ENCODE measurements around the gene TMEM117.
"Not testable (repeated sequence)": the region's sequence is repeated elsewhere in the genome, so short reads cannot be mapped to it uniquely, and the experiment has no call there.

Gene TMEM117

DNA sequence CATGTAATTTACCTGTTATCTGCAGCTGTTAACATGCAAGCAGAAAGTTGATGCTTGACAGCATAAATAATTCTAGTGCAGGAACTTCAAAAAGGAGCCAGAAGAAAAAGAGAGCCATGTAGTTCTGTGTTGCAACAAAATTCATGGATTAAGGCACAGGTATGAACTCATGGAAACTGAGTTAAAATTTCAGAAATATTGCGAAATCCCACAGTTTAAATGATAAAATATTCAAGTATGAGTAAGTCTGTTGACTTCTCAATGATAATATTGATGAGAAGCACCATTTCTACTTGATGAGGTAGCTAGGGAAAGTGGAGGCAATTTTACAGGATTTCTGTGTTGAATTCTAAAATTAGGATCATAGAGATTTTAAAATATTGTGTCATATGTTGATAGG is 290.9 kb downstream of the TMEM117 start:
- DNase-seq: no peak

DNA sequence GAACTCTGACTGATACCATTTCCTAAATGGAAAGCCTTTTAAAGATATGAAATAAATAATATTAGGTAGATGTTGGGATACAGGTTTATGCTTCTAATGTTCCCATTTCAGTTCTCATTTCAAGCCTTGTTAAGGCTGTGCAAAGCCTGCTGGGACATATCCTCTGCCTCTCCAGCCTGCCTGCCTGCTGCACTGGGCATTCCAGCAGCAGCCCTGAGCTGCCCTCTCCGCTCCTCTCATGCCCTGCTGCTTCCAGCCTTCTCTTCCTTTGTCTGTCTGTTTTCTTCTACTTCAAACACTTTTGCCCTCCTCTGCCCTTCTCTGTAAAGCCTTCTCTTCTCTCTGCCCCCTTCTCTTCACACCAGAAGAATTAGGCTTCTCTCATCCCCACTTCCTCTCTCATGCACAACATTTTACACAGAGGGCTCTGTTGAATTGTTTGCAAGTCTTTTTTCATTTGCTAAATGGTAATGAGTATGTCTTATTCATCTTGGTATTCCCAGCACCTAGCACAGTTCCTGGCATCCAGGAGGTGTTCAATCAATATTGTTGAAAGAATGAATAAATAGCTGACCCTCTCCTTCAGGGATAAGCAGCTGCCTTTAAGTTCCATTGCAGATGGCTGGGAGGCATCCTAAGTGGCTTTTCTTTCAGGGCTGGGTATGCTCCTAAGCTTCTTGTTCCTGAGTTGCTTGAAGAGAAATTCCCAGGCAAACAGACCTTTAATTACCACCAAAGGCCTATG is 292.3 kb downstream of the TMEM117 start:
- no peak for DNase-seq

DNA sequence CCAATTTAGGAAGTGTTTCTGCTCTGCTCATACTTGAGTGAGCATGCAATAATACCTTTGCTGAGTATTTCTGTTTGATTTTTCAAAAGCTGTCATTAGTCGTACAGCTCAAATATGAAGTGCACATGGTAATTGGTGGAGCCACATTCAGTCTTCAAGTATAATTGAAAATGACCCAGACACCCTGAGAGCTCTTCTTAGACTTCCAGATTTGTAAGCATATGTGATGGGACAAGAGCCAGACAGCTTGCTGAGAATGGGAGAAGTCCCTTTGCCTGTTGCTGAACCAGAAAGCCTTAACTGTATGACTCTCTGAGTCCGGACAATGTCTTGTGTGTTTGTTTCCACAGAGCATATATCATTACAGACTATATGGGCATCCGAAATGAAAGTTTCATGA is 307.3 kb downstream of the TMEM117 start:
- no peak for DNase-seq

DNA sequence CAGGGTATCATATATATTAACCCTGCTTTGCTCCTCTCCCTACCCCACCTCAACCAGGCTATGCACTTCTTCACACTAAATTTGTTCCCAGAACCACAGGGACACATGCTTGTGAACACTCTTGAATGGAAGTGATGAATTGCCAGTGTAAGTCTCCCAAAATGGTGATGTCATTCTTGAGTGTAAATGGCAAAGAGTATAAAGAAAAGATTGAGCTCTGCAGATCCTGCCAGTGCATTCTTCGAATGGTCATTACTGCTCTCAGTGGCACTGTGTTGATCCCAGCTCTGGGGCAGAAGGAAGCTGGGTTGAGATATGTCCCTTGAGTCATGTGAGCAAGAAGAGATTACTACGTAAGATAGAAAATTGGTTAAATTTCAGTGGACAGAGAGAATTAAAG is 313.1 kb downstream of the TMEM117 start:
- DNase-seq: no peak

DNA sequence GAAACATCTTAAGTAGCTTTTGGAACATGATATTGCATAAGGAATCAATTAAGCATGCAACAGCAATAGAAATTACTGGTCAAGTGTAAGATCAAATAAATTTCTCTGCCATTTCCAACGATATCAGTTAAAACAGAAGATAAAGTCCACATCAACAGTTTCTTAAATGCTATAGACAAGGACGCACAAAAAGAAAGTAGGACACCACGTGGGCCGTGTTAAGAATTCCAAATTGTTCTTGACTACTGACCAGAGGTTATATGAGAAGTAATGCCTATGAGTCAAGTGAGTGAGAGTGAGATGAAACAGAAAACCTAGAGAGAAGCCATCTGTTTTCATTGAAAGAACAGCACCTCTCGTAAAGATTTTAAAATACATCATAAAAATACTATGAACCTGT is 318.2 kb downstream of the TMEM117 start:
- DNase-seq: no peak

DNA sequence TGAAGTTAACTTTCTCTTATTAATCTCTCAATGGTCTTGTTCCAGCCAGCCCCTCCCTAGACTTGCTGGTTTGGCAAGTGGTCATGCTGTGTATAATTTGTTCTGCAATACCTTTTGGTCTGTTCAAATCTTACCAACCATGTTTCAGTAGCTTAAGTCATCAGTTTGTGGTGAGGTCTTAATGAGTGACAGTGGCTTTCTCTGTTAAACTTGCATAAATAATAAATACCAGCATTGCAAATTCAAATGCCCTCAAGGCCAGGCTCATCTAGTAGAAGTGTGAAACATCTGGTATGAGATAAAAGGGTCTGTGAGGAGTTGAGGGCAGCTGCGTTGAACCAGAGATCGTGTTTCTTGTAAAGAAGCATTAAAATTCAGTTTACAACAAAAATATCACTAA is 319.5 kb downstream of the TMEM117 start:
- no peak for DNase-seq

DNA sequence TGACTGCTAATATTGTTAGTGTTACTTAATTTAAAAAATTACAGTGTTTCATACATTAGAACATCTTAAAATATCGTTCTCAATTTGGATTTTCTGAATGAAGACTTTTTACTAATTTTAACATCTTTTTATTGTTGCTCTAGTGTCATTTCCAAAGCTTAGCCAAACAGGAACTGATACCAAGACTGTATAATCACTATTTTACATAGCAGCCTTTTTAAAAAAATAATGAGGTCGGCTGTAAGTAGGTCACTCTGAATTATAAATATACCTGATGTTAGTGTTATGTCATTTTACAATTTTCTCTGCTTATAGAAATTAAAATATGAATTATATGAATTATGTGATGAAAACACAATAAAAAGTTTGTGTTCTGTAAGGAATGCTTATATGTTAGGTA is 321.5 kb downstream of the TMEM117 start:
- no peak for DNase-seq

DNA sequence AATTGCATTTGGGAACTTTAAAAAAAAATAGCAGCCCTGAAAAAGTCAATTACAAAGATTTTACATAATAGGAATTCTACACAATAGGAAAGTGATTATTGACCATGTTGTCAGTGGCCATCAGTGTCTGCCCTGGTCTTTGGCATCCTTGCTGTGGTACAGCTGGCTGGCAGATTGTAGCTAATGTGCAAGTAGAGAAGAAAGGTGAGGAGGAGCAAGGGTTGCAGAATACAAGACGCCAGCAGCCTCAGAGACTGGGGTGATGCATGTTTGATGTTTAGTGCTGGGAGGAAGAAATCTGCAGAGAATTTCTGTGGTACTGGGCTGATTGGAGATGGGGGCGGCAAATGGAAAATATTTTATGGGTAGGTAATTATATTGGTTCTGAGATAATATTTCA is 322.9 kb downstream of the TMEM117 start:
- DNase-seq: no peak

DNA sequence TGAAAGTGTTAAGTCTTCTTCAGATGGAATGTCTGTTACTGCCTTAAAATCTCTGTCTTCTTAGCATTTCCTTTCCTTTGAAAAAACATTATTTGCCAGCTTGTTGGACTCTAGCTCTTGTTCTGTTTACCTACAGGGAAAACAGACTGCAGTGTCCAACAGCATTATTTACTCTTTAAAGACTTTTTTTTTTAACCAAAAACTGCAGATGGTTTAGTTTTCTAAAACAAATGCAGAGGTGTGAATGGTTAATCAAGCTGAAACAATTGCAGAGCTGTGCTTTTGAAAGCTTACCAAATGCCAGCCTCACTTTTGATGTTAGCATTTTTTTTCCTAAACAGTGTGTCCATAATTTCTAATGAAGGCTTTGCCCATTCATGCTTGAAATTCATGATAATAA is 323.3 kb downstream of the TMEM117 start:
- no peak for DNase-seq

DNA sequence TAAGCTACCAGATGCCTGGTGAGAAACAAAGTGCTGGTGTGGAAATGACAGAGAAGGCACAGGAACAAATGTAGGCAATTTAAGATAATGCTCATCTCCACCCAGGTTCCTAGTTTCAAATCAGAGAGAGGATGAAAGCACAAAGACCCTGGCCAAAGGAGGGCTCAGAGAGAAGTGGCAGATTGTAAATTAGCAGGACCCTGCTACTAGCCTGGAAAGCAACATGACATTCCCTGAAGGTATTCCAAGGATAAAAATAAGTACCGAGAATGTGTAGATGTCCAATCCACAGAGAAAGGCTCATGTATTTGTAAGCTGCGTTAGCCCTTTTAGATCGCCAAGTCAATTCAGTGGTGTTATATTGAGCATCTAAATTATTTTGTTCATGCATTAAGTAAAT is 324.0 kb downstream of the TMEM117 start:
- DNase-seq: no peak

DNA sequence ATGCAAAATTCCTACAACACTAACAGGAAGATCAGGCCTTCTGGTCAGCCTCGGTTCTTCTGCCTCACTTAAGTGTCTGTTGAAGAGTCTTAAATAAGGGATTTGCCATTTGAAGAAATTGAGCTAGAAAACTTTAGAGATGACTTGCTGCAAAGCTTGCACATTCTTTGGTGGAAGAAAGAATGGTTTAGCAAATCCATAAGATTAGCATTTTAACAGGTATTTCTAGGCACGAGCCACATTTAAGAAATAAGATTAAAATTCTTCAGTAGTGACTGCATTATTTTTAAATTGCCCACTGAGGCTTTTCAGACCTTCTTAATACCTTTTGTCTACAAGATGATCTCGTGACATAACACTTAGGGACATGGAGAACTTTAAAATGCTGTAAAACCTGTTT is 327.1 kb downstream of the TMEM117 start:
- no peak for DNase-seq

DNA sequence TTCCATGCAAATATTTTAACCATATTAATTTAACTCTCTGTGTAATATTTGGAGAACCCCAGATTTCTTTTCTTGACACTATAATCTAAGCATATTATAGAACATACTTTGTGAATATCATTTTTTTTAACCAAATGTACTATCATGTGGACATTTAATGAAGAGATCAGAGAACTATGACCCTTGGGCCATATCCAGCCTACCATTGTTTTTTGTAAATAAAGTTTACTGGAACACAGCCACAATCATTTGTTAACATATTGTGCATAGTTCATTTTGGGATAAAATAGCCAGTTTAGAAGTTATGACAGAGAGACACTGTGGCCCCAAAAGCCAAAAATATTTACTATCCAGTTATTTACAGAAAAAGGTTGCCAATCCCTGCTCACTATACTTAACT is 338.2 kb downstream of the TMEM117 start:
- no peak for DNase-seq

DNA sequence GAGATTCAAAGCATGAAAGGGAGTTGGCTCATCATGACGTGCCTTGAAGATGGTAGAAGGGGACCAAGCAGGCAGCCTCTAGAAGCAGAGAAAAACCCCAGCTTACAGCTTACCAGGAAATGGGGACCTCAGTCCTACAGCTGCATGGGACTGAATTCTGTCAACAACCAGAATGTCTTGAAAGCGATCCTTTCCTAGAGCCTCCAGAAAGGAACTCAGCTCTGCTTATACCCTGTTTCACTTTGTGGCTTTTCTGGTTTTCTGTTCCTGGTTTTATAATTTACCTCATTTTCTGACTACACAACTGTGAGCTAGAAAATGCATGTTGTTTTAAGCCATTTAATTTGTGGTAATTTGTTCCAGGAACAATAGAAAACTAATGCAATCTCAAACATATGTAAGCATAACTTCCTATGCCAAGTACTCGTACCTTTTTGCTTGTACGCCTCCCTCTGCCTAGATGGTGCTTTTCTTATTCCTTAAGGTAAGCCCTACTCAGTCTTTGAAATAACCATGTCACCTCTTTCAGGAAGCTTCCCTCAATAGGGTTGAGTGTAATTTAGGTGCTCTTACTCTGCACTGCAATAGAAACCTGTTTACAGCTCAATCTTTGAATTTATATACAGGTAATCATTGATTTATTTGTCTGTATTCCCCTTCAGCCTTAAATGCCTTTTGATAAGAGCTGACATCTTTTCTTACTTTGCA is 348.8 kb downstream of the TMEM117 start:
- no peak for DNase-seq

DNA sequence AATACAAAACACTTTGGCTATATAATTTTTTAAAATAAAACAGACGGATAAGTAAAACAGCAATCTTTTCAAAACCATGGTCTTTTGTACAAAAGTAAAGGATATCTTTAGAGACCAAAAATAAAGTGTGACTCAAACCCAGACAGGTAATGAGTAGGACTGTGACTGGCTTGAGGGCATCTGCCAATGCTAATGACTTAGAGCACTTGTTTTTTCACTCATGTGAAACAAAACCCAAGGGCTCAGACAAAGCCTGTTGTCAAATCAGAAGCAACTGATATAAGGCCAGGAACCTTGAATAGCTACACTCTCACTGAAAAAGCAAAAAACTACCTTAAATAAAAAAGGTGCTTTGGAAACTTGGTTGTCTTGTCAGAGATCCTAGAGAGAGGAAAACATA is 357.4 kb downstream of the TMEM117 start:
- DNase-seq: no peak

DNA sequence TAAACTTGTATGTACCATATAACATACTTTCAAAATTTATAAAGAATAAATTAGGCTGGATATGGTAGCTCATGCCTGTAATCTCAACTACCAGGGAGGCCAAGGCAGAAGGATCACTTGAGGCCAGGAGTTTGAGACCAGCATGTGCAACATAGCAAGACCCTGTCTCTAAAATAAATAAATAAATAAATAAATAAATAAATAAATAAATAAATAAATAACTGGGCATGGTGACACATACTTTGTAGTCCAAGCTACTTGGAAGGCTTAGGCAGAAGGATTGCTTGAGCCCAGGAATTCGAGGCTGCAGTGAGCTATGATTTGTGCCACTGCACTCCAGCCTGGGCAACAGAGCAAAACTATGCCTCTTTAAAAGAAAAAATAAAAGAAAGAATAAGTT is 359.8 kb downstream of the TMEM117 start:
- not testable (repeated sequence) for DNase-seq

DNA sequence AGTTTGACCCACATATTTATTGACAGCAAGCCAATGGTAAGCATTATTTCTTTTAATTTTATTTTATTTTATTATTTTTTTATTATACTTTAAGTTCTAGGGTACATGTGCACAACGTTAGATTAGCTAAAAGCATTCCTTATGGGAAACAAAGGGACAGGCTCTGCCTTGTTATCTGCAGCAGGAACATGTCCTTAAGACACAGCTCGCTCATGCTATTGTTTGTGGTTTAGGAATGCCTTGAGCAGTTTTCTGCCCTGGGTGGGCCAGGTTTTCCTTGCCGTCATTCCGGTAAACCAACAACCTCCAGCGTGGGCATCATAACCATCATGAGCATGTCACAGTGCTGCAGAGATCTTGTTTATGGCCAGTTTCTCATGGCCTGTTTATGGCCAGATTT is 370.2 kb downstream of the TMEM117 start:
- DNase-seq: no peak

DNA sequence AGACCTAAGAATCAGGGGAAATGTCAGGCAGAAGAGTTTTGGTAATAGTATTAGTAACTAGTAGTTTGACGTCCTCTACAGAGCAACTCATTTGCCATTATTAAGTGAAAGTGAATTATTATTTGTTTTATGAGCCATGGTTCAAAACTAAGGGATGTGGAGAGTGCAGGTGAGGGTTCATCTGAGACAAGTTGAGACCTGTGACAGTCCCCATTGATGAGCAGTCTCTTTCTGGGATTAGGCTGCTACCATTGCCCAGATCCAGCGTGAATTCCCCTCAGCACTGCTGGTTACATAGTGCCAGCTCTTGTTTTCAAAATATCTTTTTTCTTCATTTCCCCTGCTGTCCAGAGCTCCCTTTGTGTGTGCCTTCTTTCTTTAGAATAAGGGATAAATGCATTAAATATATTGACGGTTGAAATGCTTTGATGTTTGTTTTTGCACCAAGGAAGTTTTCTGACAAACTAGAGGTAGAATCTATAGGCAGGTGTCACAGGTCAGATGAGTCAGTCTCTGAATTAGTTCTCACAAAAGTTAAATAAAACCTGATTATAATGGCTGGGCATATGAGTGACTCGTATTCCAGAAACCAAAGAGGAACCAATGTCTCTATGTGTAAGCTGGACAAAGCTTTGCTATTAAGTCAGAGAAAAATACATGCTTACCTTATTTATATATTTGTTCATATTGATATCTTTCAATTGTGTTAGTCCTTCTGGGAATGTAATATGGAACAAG is 381.4 kb downstream of the TMEM117 start:
- no peak for DNase-seq

DNA sequence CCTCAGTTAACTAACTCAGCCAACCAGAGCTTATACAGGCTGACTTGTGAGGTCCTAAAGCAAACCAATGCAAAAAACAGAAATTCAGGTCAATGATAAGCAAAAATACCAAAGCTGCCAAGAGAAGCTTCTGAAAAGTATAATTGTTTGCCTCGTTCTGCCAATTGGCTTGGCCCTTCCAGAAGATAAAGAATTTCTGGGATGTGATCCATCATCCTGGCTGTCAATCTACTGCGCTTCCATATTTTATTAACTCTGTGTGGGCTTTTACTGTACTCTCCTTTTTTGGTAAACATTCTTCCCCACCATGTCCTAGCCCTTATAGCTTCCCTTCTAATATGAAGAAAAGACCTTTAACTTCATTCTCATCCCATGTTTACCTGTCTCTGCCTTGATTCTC is 387.9 kb downstream of the TMEM117 start:
- DNase-seq: no peak

DNA sequence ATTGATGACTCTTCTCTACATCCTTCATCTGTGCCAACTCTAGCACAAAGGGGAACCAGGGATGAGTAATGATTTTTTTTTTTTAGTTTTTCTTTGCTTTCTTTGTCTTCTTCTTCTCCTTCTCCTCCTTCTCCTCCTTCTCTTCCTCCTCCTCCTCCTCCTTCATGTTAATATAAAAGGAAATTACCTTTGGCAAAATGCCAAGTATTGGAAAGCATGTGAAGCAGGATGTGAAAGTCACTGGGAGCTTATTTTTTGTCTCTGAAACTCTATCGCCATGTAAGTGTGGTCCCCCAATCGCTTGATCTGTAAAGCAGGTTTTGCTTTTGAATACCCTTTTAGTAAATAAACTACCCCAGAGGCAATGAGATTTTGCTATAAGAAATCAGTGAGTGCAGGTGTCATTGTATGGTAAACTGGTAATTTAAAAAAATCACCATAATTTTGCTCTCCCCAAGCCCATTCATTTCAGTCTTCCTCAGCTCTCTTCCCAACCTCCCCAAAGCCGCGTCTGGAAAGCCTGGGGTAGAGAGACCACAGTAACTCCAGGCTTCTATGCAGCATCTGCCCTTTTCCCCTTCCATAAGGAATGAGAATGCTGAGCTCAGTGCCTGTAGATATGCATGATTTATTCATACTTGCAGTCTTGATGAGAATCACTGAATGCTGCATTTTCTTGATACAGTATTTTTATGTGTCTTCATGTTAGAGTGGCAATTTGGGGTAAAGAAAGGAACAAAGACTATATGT is 388.7 kb downstream of the TMEM117 start:
- DNase-seq: no peak

DNA sequence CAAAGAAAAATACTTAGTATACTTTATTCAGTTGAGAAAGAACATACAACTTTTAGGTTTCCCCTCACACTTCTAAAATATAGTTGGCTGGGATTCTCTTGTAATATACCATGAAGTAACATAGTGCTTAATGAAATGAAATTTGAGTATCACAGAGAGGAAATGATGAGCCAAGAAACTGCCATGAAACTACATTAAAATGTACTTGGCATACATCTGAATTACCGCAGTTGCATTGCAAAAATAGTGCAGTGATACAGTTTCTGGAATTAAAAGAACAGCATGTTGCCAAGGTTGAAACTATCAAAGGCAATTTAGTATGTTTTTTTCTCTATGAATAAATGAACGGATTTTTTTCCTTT is 389.2 kb downstream of the TMEM117 start:
- DNase-seq: no peak

DNA sequence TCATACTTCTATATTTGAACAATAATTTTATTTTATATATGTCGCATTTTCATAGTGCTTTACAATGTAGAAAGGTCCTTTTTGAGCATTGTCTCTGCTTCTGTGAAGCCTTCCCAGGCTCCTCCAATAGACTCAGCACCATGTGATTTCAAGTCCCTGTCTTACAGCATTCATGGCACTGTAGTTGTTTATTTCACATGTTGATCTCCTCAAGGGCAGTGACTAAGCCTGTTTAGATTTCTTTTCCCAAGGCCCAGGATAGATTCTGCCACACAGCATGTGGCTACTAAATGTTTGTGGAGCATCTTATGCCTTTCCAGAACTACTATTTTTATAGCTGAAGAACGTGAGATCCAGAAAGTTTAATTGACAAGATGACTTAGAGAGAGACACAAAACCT is 391.7 kb downstream of the TMEM117 start:
- DNase-seq: no peak

DNA sequence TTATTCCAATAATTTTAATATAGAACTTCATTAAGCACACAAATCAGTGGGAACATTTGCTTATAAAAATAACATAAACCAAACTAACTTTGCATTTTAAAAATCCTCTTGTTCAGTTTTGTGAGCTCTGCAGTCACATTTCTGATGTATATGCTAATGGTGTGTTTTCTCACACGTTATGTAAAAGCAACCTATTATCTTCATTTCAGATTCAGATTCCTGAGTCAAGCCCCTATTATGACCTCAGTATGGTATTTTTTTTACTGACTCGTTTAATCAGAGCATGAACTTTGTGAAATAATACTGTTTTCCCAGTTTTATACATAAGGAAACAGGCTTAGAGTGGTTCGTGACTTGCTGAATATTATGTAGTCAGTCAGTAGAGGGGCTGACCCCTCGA is 394.0 kb downstream of the TMEM117 start:
- DNase-seq: no peak

DNA sequence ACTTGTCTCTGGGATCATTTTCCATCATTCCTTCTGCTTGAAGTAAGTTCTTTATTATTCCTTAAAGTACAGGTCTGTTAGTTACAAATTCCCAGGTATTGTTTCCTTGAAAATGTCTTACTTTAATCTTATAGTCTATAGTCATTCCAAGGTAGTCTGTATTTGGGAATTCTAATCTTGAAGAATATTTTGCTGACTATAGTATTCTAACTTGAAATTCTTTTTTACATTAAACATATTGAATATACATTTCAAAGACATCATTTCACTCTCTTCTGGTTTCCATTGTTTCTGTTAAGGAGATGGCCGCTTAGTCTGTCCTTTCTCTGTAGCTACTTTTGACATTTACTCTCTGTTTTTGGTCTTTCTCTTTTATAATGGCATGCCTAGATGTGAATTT is 399.8 kb downstream of the TMEM117 start:
- no peak for DNase-seq

DNA sequence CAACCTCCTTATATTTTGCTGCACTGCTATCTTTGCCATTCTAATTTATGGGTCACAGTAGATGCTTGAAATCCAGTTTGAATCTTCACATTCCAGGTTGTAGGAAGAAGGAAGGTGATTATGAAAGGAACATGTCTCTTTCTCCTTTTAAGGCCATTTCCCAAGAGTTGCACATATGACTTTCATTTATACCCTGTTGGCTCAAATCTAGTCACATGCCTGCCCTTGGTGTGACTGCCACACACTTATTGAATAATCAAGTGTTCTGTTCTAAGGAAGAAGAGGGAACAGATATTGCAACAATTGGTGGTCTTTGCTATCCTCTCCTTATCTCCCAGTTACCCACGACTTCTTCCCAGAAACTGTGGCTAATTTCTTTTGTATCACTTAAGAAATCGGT is 404.3 kb downstream of the TMEM117 start:
- DNase-seq: no peak

Measured in activated CD4-positive, alpha-beta T cell treated with anti-CD3 and anti-CD28 coated beads, Interleukin-2, amount 50 U/mL, for 1 hour (primary cell).